DND-41 (cell line): Measurements from ENCODE around the gene PLCG1.
A peak's percentile ranks its signal among the peaks of the same experiment; 100 is the strongest.

Experiments used
- ATAC-seq: fragments of 200-7000 bp; cut with Tn5 transposase; 3 replicates; pipeline ENCODE4 v1.9.1; 2021; ENCODE audit warnings: low read depth; ENCODE audit not compliant: insufficient read depth
- DNase-seq: peaks from one replicate; pipeline ENCODE4 v3.0.0-alpha.2; 2020
- H2AFZ ChIP-seq: 2 replicates; pipeline ENCODE4 v1.6.0; 2012; ENCODE audit warnings: low read depth, low read length
- H3K27ac ChIP-seq: 2 replicates; pipeline ENCODE4 v1.5.1; 2012; ENCODE audit warnings: low read length, inconsistent platforms
- H3K27me3 ChIP-seq: fragments of 200-600 bp; sonication (generic); 2 replicates; pipeline ENCODE4 v1.6.0; 2012; ENCODE audit warnings: low read length, mild to moderate bottlenecking, inconsistent platforms; ENCODE audit not compliant: insufficient read depth, poor library complexity
- H3K36me3 ChIP-seq: 2 replicates; pipeline ENCODE4 v1.5.1; 2012; ENCODE audit warnings: low read length, inconsistent platforms; ENCODE audit not compliant: insufficient read depth
- H3K4me1 ChIP-seq: 2 replicates; pipeline ENCODE4 v1.5.1; 2012; ENCODE audit warnings: mild to moderate bottlenecking, low read length; ENCODE audit not compliant: insufficient read depth
- H3K4me2 ChIP-seq: 2 replicates; pipeline ENCODE4 v1.6.0; 2012; ENCODE audit warnings: mild to moderate bottlenecking, moderate library complexity, low read length, inconsistent platforms; ENCODE audit not compliant: insufficient read depth
- H3K4me3 ChIP-seq, 2 experiments: fragments of 200-600 bp in 1 of 2; shearing (Covaris generic) in 1 of 2; 2 replicates each; pipeline ENCODE4 v1.5.1; 2012 to 2016; ENCODE audit warnings: inconsistent platforms in 2 of 2, low read length in 2 of 2, mild to moderate bottlenecking in 2 of 2, low read depth in 1 of 2, moderate library complexity in 1 of 2
- H3K79me2 ChIP-seq: 2 replicates; pipeline ENCODE4 v1.6.0; 2012; ENCODE audit warnings: low read length, inconsistent platforms; ENCODE audit not compliant: insufficient read depth
- H3K9ac ChIP-seq: 2 replicates; pipeline ENCODE4 v1.6.0; 2012; ENCODE audit warnings: low read depth, mild to moderate bottlenecking, inconsistent platforms, low read length, moderate library complexity
- H3K9me3 ChIP-seq: 2 replicates; pipeline ENCODE4 v1.5.1; 2012; ENCODE audit warnings: low read length, moderate library complexity, mild to moderate bottlenecking, inconsistent platforms; ENCODE audit not compliant: insufficient read depth, severe bottlenecking
- H4K20me1 ChIP-seq: 2 replicates; pipeline ENCODE4 v1.6.0; 2012; ENCODE audit warnings: low read length; ENCODE audit not compliant: insufficient read depth
- EZH2 ChIP-seq: IDR thresholded peaks from 3 replicates; pipeline ENCODE4 v1.6.1; 2012; ENCODE audit warnings: borderline replicate concordance, low read depth, mild to moderate bottlenecking, moderate library complexity, low read length, inconsistent platforms; ENCODE audit not compliant: severe bottlenecking
- TF ChIP-seq, protein P1 (sequence below): IDR thresholded peaks from 2 replicates; pipeline ENCODE4 v1.5.1; 2012; ENCODE audit warnings: borderline replicate concordance, low read length, moderate library complexity, mild to moderate bottlenecking; ENCODE audit not compliant: poor library complexity, severe bottlenecking; ENCODE audit errors: extremely low read depth

PLCG1 gene

DNA sequence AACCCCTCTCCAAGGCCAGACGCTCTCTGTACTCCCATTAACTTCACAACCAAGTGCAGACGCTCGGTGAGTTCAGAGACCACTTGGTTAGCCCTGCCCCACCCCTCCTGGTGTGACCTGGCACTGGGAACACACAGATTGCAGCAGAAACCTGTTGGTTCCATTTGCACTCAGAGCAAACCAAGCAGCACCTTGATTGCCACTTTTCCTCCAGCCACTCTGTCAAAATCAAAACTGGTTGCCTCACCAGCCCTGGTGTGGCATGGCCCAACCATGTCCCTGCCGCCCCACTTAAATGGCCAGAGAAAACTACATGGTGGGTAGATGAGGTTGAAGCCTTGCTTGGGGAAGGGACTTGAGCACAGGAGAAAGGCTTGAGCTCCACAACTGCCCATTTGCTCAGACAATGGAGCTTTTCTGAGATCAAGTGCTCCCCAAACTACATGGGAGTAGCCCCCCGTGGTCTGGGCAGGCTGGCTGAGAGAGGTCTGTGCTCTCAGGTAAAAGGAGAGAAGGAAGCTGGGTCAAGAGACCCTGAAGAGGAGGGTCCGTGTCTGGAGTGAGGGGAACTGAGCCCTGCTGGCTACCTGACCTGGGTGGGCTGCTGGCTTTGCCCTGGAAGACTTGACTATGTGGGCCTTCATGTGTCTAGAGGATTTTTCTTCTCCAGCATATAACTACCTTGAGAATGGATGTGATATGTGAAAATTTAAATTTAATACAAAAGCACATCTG lies 43.4 kb downstream of the PLCG1 start:
- no peak overlapping the region for H3K27ac ChIP-seq
- no peaks in the 10 kb centered on the region for H3K9me3 ChIP-seq
- no peaks in the 10 kb centered on the region for H3K79me2 ChIP-seq
- no peak for TF ChIP-seq EZH2
- TF ChIP-seq, protein P1, sequence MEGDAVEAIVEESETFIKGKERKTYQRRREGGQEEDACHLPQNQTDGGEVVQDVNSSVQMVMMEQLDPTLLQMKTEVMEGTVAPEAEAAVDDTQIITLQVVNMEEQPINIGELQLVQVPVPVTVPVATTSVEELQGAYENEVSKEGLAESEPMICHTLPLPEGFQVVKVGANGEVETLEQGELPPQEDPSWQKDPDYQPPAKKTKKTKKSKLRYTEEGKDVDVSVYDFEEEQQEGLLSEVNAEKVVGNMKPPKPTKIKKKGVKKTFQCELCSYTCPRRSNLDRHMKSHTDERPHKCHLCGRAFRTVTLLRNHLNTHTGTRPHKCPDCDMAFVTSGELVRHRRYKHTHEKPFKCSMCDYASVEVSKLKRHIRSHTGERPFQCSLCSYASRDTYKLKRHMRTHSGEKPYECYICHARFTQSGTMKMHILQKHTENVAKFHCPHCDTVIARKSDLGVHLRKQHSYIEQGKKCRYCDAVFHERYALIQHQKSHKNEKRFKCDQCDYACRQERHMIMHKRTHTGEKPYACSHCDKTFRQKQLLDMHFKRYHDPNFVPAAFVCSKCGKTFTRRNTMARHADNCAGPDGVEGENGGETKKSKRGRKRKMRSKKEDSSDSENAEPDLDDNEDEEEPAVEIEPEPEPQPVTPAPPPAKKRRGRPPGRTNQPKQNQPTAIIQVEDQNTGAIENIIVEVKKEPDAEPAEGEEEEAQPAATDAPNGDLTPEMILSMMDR: no peak
- peaks cover 5% of the 10 kb centered on the region; the same call in 1 of the 2 replicates for H4K20me1 ChIP-seq
- H3K36me3 ChIP-seq: peaks cover 39% of the 10 kb centered on the region
- H3K9ac ChIP-seq: no peak overlapping the region
- no peak overlapping the region for H3K4me2 ChIP-seq
- ATAC-seq: no peak
- H3K4me3 ChIP-seq: no peak overlapping the region
- DNase-seq: no peak
- no peaks in the 10 kb centered on the region for H3K27me3 ChIP-seq
- H2AFZ ChIP-seq: no peak overlapping the region
- H3K4me1 ChIP-seq: no peaks in the 10 kb centered on the region

- DNase-seq (no peak), ATAC-seq (0 out of 3 replicates have a peak, but pooled peaks have one; percentile 11)
- peaks cover 31% of the 10 kb centered on the region for H3K36me3 ChIP-seq
- no peak overlapping the region for H3K9ac ChIP-seq
- H3K27me3 ChIP-seq: no peaks in the 10 kb centered on the region
- H3K9me3 ChIP-seq: no peaks in the 10 kb centered on the region
- H3K79me2 ChIP-seq: no peaks in the 10 kb centered on the region
- H4K20me1 ChIP-seq: peaks cover 2% of the 10 kb centered on the region; the same call in 1 of the 2 replicates
- H3K4me3 ChIP-seq: no peak overlapping the region
- H3K27ac ChIP-seq: no peak overlapping the region
- H3K4me1 ChIP-seq: no peaks in the 10 kb centered on the region
- TF ChIP-seq, protein P1: no peak
- TF ChIP-seq EZH2: no peak
- no peak overlapping the region for H3K4me2 ChIP-seq
- no peak overlapping the region for H2AFZ ChIP-seq
Observed at GRCh38 chr20:41181567-41181966, 44.2 kb downstream of the PLCG1 start.

DNA sequence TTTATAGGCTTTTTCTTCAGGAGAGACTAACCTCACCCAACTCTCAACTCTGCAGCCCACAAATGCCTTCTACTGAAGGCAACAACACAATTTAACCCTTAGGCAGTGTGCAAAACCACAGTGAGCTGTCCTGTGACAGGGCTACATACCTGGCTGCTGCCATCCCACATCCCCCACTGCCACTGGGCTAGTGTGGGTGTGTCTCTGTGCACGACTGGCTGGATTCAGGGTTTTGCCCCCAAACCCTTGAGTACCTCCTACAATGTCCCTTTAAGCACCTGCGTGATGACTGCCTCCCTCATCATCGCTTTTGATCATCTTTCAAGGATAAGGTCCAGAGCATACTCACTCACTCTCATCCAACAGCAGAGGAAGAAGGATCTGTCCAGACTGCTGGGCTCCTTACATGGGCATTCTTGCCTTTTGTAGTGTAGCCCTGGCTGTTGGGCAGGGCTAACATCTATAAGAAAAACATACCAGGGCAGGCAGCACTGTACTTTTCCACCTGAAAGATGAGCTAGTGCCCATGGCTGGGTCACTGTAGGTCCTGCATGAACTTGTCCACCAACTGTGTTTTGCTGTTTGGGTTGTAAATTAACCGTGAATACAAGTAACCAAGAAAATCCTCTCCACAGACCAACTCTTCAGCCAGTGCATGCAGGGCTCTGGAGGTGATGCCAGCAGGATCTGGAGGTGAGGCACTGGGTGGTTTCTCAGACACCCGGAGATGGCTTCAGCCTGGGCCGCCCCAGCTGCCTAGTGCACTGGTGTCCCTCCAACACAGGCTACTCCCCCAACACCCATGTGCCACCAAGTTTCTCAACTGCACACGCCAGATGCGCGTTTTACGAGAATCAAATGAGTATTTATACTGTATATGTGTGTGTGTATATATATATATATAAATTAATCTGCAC lies 45.2 kb downstream of the PLCG1 start:
- peaks cover 21% of the 10 kb centered on the region for H3K36me3 ChIP-seq
- H4K20me1 ChIP-seq: peaks cover 2% of the 10 kb centered on the region; the same call in 1 of the 2 replicates
- no peak overlapping the region for H3K27ac ChIP-seq
- no peaks in the 10 kb centered on the region for H3K9me3 ChIP-seq
- DNase-seq (peak; percentile 4), ATAC-seq (peak; percentile 20; the same call in 1 of the 3 replicates)
- H3K4me2 ChIP-seq: no peak overlapping the region
- TF ChIP-seq, protein P1: no peak
- no peak for TF ChIP-seq EZH2
- H3K9ac ChIP-seq: no peak overlapping the region
- H3K4me3 ChIP-seq: no peak overlapping the region
- H2AFZ ChIP-seq: no peak overlapping the region
- H3K27me3 ChIP-seq: no peaks in the 10 kb centered on the region
- no peaks in the 10 kb centered on the region for H3K4me1 ChIP-seq
- H3K79me2 ChIP-seq: no peaks in the 10 kb centered on the region
